ENCODE results near the gene HPDL. TPM values are rescaled to one million over a fixed set of nuclear protein-coding genes. Genes with fewer than 3 reads are reported as not detected.

HPDL gene
- total RNA-seq, 4 donors from 2014 or later, result 0.22 TPM; not detected in 3

DNA sequence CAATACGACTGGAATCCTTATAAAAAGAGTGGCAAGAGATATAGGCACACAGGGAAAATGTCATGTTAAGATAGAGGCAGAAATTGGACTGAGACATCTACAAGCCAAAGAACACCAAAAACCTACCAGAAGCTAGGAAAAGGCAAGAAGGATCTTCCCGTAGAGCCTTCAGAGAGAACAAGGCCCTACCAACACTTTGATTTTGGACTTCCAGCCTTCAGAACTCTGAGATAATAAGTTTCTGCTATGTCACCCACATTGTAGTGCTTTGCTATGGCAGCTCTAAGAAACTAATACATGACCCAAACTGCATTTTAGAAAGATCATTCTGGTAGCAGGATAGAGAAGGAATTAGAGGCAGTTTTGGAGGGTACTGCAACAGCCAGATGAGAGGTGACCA lies 37.6 kb downstream of the HPDL start:
- TF ChIP-seq, protein P1, sequence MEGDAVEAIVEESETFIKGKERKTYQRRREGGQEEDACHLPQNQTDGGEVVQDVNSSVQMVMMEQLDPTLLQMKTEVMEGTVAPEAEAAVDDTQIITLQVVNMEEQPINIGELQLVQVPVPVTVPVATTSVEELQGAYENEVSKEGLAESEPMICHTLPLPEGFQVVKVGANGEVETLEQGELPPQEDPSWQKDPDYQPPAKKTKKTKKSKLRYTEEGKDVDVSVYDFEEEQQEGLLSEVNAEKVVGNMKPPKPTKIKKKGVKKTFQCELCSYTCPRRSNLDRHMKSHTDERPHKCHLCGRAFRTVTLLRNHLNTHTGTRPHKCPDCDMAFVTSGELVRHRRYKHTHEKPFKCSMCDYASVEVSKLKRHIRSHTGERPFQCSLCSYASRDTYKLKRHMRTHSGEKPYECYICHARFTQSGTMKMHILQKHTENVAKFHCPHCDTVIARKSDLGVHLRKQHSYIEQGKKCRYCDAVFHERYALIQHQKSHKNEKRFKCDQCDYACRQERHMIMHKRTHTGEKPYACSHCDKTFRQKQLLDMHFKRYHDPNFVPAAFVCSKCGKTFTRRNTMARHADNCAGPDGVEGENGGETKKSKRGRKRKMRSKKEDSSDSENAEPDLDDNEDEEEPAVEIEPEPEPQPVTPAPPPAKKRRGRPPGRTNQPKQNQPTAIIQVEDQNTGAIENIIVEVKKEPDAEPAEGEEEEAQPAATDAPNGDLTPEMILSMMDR (IDR thresholded peaks at IDR 0.05; ENCODE audit: low read depth), result no peak

DNA sequence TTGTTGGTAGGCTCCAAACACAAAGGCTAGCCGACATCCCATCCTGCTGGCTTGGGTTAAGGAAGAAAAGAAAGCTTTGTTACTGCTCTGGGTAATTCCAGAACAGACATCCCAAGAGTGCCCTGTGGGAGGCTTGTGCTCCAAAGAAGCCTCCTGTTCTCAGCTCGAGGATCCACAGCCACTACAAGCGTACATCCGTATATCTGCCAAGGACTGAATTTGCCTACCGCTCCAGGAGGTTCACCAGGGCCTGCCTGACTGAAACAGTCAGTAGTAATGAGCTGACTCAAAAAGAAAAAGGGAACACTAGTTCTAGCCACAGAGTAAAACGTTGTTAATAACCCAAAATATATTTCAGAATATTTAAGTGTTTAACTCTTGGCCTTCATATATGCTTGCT lies 38.4 kb downstream of the HPDL start:
- TF ChIP-seq, protein P1 (IDR thresholded peaks at IDR 0.05; ENCODE audit: low read depth), result no peak

DNA sequence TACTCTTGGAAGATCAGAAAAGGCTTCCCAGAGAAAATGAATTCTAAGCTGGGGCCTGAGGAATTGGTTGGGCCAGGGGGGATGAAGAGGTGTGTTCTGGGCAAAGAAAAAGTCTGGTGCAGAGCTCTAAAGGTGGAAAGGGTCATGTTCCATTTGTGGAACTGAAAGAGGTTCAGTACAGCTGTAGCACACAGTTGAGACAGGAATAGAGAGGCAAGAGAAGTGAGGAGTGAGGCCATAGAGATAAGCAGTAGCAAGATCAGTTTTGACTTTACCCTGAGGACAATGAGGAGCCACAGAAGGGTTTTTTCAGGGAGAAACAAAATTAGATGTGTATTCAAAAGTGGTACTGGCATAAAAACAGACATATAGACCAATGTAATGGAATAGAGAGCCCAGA lies 43.9 kb downstream of the HPDL start:
- TF ChIP-seq, protein P1 (IDR thresholded peaks at IDR 0.05; ENCODE audit: low read depth), result no peak

DNA sequence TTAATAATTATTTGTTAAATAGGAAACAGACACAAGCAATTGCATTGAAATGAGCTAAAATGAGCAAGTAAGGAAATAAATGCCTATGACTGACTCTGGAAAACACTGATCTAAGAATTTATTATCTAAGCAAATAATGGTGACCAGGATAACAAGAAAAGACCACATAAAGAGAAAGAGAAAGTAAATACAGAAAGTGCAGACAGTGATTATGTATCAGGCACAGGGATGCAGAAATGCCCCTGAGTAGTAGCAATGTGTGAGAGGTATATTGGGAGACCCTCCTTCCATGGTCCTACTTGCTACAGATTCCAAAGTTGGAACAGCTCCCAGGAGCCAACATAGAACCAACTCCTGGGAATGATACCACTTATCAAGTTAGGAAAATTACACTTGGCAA lies 46.9 kb downstream of the HPDL start:
- TF ChIP-seq, protein P1 (IDR thresholded peaks at IDR 0.05; ENCODE audit: low read depth), result no peak

DNA sequence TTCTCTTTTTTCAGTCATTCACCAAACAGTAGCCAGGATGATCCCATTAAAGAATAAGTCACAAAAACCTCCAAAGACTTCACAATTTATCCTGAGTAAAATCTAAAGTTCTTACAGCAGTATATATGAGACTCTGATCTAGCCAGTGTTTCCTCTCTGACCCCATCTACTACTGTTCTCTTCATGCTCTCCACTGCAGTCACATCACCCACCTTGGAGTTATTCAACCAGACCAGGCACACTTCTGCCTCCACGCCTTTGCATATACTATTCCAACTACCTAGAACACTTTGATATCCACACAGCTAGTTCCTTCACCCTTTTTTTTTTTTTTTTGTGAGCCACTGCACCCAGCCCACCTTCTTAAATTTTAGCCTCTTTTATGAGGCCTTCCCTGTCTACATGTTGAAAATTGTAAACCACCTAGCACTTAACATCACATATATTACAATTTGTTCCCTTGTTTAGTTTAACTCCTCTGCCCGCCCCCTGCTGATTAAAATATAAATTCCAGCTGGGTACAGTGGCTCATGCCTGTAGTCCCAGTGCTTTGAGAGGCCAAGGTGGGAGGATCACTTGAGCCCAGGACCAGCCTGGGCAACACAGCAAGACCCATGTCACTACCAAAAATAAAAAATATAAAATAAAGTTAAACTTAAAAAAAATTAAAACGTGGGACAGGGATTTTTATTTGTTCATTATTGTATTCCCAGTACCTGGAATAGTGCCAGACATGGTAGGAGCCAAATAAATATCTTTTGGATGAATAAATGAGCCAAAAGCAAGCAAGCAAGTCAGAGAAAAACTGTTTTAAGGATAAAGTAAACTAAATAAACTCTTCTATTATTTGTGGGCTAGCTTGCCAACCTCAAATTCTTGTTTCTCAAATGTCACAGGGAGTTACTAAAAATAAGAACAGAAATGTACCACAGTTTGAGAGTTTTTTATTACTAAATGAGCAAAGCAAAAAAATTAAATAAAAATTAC lies 48.7 kb downstream of the HPDL start:
- TF ChIP-seq, protein P1 (IDR thresholded peaks at IDR 0.05; ENCODE audit: low read depth), result no peak

DNA sequence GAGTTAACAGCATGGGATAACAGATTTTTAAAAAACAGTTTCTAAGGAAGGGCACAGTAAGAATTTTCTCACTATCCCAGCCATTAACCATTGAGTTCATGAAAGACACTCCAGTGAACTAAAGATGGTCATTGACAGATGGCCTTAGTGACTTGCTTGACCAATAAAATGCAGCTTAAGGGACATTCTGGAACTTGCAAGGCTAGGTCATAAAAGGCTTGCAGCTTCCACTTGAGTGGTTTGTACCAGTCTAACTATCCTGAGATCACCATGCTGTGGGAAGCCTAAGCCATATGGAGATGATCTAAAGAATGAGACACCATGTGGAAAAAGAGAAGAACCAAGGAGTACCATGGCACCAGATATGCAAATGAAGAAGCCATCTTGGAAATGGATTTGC lies 51.5 kb downstream of the HPDL start:
- TF ChIP-seq, protein P1 (IDR thresholded peaks at IDR 0.05; ENCODE audit: low read depth), result no peak

Other genes with a start within 250 kb of the HPDL start
- 1 to 10 TPM in 2 of 4 donors, under 1 TPM in 2; 0.85 to 1.3 (median 1.0) TPM for gene ZSWIM5, start 120.3 kb upstream of the HPDL start, total RNA-seq
- gene TOE1, start 13.3 kb downstream of the HPDL start, total RNA-seq, result 1 to 10 TPM; 5.4 to 7.7 (median 6.9) TPM
- gene MUTYH, start 13.5 kb downstream of the HPDL start, total RNA-seq, result 10 to 100 TPM in 2 of 4 donors, 1 to 10 TPM in 2; 6.4 to 17.0 (median 10.3) TPM
- 10 to 100 TPM in 1 of 4 donors, 1 to 10 TPM in 3; 2.8 to 10.7 (median 6.5) TPM for gene TESK2, start 164.3 kb downstream of the HPDL start, total RNA-seq
- gene CCDC163, start 173.2 kb downstream of the HPDL start, total RNA-seq, result under 1 TPM in 2 of 4 donors, not detected in 2; 0.49 to 0.68 TPM
- gene MMACHC, start 173.4 kb downstream of the HPDL start, total RNA-seq, result 1 to 10 TPM in 3 of 4 donors, under 1 TPM in 1; 0.88 to 4.2 (median 2.8) TPM
- 100 to 1,000 TPM; 159 to 328 (median 216) TPM for gene PRDX1, start 195.0 kb downstream of the HPDL start, total RNA-seq
- 10 to 100 TPM; 57.8 to 91.3 (median 82.1) TPM for gene AKR1A1, start 223.9 kb downstream of the HPDL start, total RNA-seq

All from subcutaneous adipose tissue (tissue), 4 donors.